ENCODE data around the gene HPN. TPM values are rescaled to one million over a fixed set of nuclear protein-coding genes. Genes with fewer than 3 reads are reported as not detected.
"Not testable (repeated sequence)": the region's sequence is repeated elsewhere in the genome, so short reads cannot be mapped to it uniquely, and the experiment has no call there.

The HPN gene
- polyA plus RNA-seq (2013, experiment 1 of 2; ENCODE audit: insufficient read length) = not detected
- polyA plus RNA-seq (2013, experiment 2 of 2; ENCODE audit: insufficient read length) = 0.49 TPM

GRCh38 chr19:35041548-35042055 lies at the start of gene HPN:
Gene HPN, plus strand, starts transcription at chr19:35041721. Its CDS starts 786 bp downstream, at chr19:35042507.
- DNase-seq = no peak

GRCh38 chr19:34992582-34992981 lies 48.9 kb upstream of the HPN start:
- not testable (repeated sequence) for DNase-seq

- DNase-seq = no peak
Measured at GRCh38 chr19:34994286-34994642, 47.3 kb upstream of the HPN start.

GRCh38 chr19:34994643-34995541 lies 46.6 kb upstream of the HPN start:
- DNase-seq = no peak

- no peak for DNase-seq
Measured at GRCh38 chr19:34995551-34995950, 46.0 kb upstream of the HPN start.

- DNase-seq = no peak
Measured at GRCh38 chr19:34997071-34997617, 44.4 kb upstream of the HPN start.

- DNase-seq = not testable (repeated sequence)
Measured at GRCh38 chr19:34998224-34998623, 43.3 kb upstream of the HPN start.

GRCh38 chr19:34998777-34999497 lies 42.6 kb upstream of the HPN start:
- DNase-seq = no peak

- peak; percentile 90 for DNase-seq
Measured at GRCh38 chr19:34999498-35000337, 41.8 kb upstream of the HPN start, which contains the start of gene GRAMD1A. Gene GRAMD1A, plus strand, starts transcription at chr19:35000323. Its CDS starts 156 bp downstream, at chr19:35000479.

- DNase-seq = no peak
Measured at GRCh38 chr19:35000338-35000646, 41.2 kb upstream of the HPN start.

GRCh38 chr19:35000647-35001501 lies 40.6 kb upstream of the HPN start:
- DNase-seq = peak; percentile 19

GRCh38 chr19:35002037-35002535 lies 39.4 kb upstream of the HPN start:
- DNase-seq = no peak

- no peak for DNase-seq
Measured at GRCh38 chr19:35004517-35005255, 36.8 kb upstream of the HPN start.

- DNase-seq = no peak
Measured at GRCh38 chr19:35005256-35005977, 36.1 kb upstream of the HPN start.

GRCh38 chr19:35006007-35006341 lies 35.5 kb upstream of the HPN start:
- DNase-seq = not testable (repeated sequence)

- DNase-seq = peak; percentile 38
Measured at GRCh38 chr19:35006342-35006998, 35.1 kb upstream of the HPN start.

- DNase-seq = no peak
Measured at GRCh38 chr19:35006999-35007365, 34.5 kb upstream of the HPN start.

- not testable (repeated sequence) for DNase-seq
Measured at GRCh38 chr19:35007427-35007826, 34.1 kb upstream of the HPN start.

GRCh38 chr19:35008891-35009341 lies 32.6 kb upstream of the HPN start:
- no peak for DNase-seq
